Glomerular endothelial cell (primary cell): ENCODE measurements around the gene SYNE2. TPM values are rescaled to one million over a fixed set of nuclear protein-coding genes. Genes with fewer than 3 reads are reported as not detected.
"Not testable (repeated sequence)": the region's sequence is repeated elsewhere in the genome, so short reads cannot be mapped to it uniquely, and the experiment has no call there.

Experiments
- DNase-seq: peaks from one replicate; pipeline ENCODE4 v3.0.0-alpha.2; 2011; ENCODE audit warnings: low read depth, low spot score; ENCODE audit errors: extremely low read depth
- total RNA-seq: library from RNA; depleted of rRNA; stranded (reverse); fragments of >200 nt; gene quantifications from 2 replicates; pipeline ENCODE4 v1.2.3, GENCODE V29; 2015

SYNE2 gene
- total RNA-seq, 1 donor from 2014 or later = 35.6 TPM

DNA sequence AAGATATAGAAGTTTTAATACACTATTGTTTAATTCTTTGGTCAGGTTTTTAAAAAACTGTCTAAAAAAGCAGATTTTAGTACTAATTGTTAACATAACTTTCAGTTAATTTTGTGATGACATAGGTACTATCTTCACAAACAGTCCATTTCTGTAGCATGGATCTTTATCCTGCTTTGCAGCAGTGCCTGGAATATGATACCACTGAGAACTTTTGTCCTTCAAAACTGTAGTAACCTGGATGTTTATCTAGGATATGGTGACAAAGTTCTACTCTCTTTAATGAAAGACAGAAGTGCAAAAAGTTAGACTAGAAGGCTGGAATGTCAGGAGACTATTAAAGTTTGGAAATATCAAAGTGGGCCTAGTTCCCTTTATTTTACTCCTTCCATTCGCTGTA, 159.9 kb downstream of the SYNE2 start:
- DNase-seq = no peak

DNA sequence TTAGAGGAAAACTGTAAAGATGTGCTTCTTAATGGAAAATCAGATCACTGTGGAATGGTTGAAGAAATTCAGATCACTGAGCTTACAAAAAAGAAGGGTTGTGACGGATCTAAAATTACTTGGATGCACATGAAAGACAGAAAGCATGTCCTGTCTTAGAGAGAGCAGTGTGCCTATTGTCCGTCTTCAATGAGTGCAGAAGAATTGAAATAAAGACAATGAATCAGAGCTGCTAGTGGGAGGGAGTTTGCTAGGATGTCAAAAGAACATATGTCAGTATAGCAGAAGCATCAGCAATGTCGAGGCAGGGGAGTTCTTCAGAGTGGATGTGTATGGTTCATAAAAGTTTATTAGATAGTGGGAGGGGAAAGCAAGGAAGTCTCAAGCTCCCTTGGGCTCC, 172.7 kb downstream of the SYNE2 start:
- DNase-seq = no peak

DNA sequence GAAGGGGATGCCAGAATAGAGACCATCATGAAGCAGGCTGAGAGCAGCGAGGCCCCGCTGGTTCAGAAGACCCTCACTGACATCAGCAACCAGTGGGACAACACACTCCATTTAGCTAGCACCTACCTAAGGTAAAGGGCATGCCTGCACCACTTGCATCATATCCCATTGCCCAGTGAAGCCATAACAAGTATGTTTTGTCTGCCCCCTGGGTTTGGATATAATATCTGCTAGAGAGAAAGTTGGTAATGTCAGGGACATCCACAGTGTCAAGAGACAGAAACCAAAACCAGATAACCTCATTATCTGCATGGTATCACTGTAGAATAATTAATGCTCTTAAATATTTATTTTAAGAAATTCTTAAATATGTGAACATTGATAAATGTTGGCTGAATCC, 173.8 kb downstream of the SYNE2 start:
- DNase-seq = no peak

- DNase-seq = no peak
Observed at GRCh38 chr14:64035143-64035542, 182.3 kb downstream of the SYNE2 start.

GRCh38 chr14:64037869-64038745, 185.3 kb downstream of the SYNE2 start:
- DNase-seq = not testable (repeated sequence)

DNA sequence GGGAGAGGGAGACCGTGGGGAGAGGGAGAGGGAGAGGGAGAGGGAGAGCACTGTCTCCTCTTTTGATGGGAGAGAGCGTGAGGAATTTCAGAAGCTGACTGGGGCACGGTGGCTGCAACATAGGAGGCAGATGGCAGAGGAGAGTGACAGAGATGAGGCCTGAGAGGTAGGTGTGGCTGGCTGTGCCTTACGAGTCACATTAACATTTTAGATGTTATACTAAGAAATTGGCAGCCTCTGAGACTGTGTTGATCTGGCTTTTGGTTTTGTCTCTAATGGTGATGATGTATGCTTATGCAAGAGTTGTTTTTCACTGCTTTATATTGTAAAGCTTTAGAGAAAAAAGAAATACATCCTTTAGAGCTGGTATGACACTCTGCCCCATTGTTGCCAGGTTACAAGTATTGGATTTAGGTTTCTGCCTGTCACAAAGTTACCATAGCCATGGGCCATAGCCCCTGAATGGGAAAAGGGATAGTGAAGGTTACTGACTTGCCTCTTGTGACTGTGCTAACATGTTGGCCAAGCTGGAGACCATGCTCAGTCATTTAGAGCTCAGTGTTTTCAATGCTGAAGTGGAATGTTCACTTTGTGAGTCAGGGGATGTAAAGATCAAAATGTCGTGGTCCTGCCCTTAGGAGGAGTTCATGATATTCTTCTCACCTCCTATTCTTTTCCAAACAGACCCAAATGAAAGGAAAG, 186.2 kb downstream of the SYNE2 start:
- DNase-seq = no peak

DNA sequence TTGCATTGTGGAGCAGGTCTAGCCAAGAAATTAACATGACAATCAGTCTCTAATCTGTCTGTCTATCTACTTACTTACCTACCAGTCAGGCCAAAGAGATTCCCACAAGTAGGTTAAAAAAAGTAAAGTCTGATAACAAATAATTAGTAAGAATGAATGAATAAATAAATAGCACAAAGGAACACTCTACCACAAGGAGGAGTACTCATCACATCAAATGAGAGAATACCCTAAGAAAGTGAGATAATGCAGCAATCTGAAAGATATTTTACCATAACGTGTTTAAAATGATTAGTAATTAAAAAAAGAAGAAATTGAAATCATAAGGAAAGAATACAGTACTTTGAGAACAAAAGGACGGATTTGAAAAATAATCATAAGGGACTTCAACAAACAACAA, 187.2 kb downstream of the SYNE2 start:
- DNase-seq = no peak

DNA sequence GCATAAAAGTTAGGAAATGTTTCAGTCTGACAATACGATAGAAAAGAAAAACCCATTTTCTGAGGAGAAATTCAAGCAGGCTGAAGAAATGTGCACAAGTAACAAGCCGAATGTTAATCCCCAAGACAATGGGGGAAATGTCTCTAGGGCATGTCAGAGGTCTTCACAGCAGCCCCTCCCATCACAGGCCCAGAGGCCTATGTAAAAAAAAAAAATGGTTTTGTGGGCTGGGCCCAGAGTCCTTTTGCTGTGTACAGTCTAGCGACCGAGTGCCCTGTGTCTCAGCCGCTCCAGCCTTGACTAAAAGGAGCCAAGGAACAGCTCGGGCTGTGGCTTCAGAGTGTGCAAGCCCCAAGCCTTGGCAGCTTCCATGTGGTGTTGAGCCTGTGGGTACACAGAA, 190.5 kb downstream of the SYNE2 start:
- not testable (repeated sequence) for DNase-seq

DNA sequence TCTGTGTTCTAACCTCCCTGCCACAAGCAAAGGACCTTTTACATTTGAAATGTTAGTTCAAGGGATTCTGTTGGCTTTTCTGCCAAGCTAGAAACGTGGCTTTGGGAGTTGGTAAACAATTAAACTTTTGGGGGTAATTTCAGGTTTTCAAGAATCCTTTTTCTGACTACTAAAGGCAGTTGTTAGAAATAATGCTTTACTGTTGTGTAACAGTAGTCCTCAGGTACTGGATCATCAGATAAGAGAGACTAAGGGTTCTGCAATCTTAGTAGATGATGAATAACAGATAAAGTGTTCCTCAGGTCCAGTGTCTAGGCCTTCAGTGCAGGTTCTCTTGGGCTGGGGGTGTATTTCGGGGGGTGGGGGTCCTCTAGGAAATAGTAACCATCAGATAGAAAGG, 192.3 kb downstream of the SYNE2 start:
- no peak for DNase-seq

DNA sequence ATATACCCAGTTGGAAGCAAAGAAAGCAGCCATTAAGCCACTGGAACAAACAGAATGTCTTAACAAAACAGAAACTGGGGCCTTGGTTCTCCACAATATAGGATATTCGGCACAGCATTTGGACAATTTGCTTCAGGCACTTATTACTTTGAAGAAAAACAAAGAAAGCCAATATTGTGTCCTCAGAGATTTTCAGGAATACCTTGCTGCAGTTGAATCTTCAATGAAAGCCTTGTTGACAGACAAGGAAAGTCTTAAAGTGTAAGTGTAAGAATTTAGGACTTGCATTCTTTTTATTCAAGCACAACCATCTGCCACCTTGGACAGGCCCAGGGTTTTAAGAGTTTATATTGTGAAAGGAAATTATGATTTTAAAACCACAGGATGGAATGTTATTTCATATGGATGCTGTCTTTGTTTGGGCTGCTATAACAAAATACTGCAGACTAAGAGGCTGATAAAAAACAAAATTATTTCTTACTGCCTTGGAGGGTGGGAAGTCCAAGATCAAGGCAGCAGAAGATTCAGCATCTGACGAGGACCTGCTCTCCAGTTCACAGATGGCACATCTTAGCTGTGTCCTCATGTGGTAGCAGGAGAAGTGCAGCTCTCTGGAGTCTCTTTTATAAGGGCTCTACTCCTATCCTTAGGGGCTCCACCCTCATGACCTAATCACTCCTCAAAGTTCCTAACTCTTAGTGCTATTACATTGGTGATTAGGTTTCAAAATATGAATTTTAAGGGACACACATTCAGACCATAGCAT, 197.0 kb downstream of the SYNE2 start:
- DNase-seq = no peak

DNA sequence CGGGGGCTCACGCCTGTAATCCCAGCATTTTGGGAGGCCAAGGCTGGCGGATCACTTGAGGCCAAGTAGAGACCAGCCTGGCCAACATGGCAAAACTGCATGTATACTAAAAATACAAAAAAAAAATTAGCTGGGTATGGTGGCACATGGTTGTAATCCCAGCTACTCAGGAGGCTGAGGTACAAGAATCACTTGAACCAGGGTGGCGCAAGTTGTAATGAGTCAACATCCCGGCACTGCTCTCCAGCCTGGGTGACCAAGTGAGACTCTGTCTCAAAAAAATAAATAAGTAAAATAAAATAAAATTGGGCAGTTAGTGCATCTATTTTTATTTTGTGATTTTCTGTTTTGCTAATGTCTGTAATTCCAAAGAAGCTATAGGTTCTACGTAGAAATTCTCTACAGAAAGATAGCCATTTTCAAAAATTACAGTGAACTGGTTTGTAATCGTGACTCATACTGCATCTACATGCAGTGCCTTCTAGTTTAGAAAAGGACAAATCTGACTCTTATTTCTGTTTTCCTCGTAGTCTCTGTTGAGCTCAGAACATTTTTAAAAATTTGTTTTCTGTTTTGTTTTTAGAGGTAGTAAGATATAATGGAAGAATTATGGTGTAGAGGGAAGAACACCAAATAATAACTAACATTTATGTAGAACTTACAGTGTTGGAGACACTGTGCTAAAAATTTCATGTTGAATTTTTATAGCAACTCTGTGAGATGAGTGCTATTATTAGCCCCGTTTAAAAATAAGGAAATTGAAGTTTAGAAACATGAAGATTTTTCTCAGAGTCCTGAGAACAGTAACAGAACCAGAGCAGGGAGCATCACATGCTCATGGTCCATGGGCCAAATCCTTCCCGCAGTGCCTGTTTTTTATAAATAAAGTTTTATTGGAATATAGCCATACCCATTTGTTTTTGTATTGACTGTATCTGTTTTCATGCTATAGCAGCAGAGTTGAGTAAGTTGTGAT, 201.2 kb downstream of the SYNE2 start:
- DNase-seq = no peak

DNA sequence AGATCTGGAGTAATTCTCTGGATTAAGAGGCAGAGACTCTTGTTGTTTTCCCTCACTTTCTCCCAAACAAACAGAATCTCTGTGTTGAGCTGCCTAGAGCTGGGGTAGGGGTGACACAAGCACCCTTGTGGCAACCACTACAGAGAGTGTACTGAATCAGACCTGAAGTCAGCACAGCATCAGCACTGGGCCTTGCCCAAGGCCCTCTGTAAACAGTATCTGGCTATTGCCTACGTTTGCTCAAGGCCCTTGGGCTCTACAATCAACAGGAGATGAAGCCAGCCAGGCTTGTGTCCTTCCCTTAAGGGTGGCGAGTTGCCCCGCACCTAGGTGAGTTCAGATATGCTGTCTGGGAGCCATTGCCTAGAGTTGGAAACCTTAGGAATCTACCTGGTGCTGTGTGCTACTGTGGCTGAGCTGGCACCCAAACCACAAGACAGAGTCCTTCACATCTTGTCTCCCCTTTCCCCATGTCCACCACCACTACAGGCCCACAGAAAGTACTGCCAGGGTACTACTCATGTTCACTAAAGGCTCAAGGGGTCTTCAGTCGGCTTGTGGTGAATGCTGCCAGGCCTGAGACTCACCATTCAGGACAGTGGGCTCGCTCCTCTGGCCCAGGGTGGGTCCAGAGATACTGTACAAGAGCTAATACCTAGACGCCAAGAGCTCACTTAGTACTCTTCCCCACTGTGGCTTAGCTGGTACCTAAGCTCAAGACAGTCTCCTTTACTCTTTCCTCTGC, 206.8 kb downstream of the SYNE2 start:
- no peak for DNase-seq

DNA sequence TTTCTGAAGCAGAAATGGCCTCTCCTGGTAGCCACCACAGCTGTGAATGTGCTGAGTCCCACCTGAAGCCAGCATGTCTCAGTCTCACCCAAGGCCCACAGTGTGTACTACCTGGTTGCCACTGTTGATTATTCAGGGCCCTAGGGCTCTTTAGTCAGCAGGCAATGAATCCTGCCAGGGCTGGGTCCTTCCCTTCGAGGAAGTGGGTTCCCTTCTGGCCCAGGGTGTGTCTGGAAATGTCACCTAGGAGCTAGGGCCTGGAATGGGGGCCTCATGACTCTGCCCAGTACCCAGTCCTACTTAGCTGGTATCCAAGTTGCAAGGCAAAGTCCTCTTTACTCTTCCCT, 207.4 kb downstream of the SYNE2 start:
- DNase-seq = no peak

DNA sequence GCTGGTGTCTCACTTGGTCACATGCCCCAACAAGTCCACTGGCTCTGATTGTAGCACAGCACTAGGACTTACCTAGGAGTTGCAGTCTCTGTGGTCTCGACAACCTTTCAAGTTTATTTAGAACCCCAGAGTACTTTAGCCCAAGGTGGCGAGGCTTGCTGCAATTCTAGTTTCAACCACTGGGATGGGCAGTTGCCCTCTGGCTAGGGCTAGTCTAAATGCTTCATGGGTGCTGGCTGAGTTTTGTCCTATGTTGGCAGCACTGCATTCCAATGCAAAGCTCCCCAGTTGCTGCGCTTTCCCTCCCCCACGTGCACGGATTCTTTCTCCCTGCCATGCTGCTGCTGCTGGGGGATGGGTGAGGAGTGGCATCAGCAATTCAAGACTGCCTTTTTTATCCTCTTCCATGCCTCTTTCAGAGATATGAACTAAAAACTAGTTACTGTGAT, 207.9 kb downstream of the SYNE2 start:
- no peak for DNase-seq

DNA sequence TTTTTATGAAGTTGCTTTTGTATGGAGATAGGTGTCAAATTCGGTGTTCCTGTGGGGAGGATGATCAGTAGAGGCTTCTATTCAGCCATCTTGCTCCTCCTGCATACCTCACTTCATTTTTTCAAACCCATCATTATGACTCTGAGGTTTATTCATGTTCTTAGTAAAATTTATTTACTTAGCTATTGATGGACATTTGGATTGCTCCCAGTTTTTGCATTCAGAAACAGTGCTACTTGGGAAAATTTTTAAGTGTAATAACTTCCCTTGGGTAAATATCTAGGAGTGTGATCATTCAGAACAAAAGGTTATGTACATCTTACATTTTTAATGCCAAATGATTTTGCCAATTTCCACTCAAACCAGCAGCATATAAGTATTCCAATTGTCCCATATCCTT, 208.3 kb downstream of the SYNE2 start:
- no peak for DNase-seq

DNA sequence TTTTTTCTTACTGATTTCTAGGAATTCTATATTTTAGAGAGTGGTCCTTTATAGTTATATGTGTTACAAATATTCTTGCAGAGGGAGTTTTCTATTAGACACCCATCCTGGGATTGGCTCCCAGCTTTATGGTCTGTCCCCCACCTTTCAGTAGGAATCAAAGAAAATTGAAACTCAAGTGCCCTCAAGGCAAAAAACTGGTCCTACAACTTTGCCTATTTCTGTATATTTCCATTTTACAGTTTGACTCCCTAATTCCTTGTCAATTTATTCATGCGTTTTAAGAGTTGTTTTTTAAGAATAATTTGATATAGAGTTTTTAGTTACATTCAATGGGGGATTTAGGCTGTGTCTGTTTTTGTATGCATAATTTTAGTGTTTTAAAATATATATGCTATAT, 208.9 kb downstream of the SYNE2 start:
- DNase-seq = no peak

GRCh38 chr14:64062381-64063115, 209.7 kb downstream of the SYNE2 start:
- DNase-seq = no peak

- DNase-seq = no peak
Observed at GRCh38 chr14:64064447-64064846, 211.6 kb downstream of the SYNE2 start.
